DMS114 treated with DMSO at 0.1 percent for 48 hours (cell line): ENCODE measurements around the gene FBXL13.
"Not testable (repeated sequence)": the region's sequence is repeated elsewhere in the genome, so short reads cannot be mapped to it uniquely, and the experiment has no call there.

Source experiments
- DNase-seq: peaks from one replicate; lab custom pipeline; 2025; ENCODE audit not compliant: unreplicated experiment; lab: John Stamatoyannopoulos, UW

The FBXL13 gene

GRCh38 chr7:102902052-102902451 is 172.5 kb downstream of the FBXL13 start:
- DNase-seq: not testable (repeated sequence)

- DNase-seq: no peak
Observed at GRCh38 chr7:102898532-102898859, 176.1 kb downstream of the FBXL13 start.

DNA sequence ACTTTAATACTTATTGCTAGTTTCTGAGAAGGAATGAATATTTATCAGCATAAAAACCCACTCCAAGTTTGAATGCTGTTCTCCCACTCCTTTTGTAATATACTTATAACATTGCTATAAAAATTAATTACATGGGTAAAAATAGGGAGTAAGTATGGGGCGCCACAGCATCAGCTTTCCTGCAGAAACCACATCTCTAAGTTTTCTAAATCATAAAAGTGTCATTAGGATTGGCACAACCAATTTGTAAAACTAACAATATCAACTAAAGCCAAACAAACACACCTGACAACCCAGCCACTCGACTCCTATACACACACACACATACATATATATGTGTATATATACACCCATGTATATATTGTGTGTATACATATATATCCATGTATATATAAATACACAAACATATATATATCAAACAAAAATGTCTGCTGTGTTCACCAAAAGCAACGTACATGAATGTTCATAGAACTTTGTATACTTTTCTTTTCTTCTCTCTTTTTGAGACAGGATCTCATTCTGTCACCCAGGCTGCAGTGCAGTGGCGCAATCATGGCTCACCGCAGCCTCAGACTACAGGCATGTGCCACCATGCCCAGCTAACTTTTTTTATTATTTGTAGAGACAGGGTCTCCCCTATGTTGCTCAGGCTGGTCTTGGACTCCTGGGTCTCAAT is 176.6 kb downstream of the FBXL13 start:
- DNase-seq: no peak

GRCh38 chr7:102897211-102897631 is 177.4 kb downstream of the FBXL13 start:
- no peak for DNase-seq

- DNase-seq: no peak
Observed at GRCh38 chr7:102896585-102896984, 178.0 kb downstream of the FBXL13 start.

- DNase-seq: no peak
Observed at GRCh38 chr7:102895602-102896001, 179.0 kb downstream of the FBXL13 start.

GRCh38 chr7:102892631-102893278 is 181.8 kb downstream of the FBXL13 start:
- DNase-seq: no peak

- DNase-seq: no peak
Observed at GRCh38 chr7:102891693-102892261, 182.8 kb downstream of the FBXL13 start.

DNA sequence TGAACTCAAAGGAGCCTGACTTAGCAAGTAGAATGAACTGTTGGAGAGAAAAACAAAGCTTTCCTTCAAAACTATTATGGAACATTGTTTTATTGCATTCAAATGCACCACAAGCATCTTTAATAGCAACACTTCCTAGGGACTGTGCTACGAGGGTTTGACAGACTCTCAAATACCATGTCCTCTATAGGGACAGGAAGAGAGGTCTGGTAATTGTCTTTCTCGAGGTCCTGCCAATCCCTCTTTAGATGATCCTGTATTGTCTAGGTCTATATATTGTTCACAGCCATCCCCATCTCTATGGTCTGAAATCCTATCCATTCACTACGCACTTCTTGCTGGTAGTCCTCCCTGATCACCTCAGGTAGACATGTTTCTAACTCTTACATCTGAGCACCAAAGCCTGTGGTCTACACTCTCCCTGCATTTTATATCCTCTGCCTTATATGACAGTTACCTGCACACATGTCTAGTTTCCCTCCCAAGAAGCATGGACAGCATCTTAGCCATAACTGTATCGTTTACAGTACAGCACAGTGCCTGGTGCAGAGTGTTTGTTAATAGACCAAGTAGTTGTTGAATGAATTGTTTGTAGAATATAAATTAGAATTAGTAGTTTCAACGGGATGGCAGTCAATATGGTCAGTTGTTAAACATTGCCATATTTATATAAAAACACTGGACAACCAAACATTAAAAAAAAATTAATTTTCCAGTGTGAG is 183.5 kb downstream of the FBXL13 start:
- DNase-seq: no peak

DNA sequence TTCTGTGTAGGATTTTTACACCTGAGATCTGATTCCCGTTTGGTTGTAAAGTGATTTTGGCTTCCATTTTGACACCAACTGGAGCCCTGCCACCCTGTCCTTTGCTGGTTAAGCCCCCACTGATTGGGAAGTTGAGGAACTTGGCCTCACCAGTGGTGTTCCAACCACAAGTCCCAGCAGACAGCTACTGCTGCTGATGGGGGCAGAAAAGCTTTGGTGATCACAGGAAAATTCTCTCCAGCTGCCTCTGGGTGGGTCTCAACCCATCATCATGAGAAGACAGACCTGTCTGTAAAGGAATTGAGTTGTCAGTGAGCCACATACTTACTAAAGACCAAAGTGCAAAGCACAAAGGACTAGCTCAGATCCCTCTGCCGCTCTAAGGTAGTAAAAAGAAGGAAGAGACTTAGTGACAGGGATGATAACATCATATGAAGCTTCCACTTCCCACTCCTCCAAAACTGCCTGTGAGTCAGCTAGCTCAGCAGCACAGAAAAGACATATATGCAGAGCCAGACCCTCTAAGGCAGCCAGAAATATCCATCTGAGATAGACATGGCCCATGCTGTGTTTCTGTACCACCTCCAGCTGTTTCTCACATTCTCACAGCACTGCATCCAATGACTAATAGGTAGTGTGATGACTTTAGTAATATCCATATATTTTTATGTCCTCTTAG is 184.2 kb downstream of the FBXL13 start:
- no peak for DNase-seq

DNA sequence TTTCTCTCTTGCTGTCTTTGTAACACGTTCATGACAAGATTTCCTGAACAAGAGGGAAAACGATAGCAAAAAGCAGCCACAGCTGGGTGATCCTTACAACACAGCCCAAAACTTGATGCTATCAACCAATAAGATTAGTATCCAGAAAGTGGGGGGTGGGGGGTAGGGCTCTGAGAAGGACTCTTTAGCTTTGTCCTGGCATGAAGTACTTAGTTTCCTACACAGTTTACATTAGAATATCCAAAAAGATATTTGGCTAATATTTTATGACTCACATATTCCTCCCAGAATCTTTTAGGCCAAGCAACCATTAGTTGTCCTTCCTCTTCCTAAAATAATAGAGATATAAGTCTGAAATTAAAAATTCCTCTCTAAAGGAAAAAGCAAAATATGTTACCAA is 184.7 kb downstream of the FBXL13 start:
- no peak for DNase-seq

DNA sequence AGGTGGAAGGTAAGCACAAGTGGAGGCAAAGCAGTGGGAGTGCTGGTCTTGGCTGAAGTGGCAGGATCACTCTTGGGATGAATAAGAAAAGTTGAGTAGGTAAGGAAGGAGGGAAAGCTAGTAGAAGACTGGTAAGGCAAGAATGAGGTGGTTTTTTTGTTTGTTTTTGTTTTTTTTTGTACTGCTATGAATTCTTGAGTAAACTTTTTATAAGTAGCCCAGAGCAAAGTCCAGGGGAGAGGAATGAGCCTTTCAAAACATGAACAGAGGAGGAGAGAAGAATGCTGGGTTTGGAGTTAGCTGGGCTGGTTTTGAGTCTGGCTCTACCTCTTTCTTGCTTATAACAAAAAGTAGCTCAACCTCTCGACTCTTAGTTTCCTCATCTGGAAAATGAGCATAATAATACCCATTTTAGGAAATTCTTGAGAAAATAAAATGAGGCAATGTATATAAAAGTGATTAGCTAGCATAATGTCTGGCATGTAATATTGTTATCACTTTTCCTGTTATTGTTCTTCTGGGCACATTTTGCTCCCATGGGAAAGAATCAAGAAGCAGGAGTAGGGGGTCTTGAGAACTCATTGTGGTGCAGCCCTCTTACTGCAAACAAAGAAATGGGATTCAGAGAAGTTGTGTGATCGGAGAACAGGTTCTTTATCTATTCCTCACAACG is 185.9 kb downstream of the FBXL13 start:
- no peak for DNase-seq

- DNase-seq: no peak
Observed at GRCh38 chr7:102883098-102883860, 191.3 kb downstream of the FBXL13 start.

DNA sequence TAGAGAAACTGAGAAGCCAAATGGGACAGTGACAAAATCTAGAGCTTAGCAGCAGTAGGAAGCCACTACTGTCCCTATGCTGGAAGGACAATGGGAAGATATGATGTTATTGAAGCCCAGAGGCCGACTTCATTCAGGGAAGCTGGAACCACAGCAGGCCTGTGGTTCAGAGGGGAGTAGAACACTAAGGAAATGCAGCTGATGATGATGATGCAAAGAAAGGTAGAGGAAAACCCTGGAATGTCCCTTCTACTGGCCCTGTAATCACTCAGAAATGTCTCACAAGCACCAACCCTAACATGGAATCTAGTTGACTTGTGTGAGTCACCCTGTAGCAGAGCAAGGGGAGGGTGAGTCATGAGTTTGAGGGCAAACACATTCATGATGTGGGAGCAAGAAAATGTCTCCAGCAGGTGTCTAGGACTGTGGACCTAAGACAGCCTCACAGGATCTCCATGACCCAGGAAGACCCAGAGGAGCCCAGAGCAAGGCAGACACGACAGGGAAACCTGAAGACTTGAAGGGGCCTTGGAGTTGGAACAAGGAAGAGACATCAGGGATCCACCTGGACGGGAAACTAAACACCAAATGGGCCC is 198.8 kb downstream of the FBXL13 start:
- DNase-seq: no peak

DNA sequence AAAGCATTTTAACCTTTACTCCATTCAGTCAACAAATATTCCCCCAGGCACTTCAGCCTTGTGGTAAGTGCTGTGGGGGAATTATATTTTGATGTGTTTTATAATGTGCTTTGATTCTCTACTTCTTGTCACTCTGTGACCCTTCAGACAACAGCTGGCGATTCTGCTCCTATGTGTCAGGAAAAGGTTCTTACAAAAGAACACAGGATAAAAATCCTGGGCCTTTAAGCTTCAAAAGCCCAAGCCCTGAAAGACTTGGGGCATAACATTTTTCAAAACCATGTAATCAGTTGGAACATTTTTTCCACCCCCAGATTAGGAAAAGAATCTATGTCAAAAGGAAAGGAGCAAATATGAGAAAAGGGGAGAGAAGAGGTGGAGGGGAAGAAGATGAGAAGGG is 199.6 kb downstream of the FBXL13 start:
- no peak for DNase-seq

GRCh38 chr7:102874166-102874829 is 200.3 kb downstream of the FBXL13 start:
- DNase-seq: no peak

GRCh38 chr7:102873470-102874165 is 201.0 kb downstream of the FBXL13 start:
- no peak for DNase-seq

DNA sequence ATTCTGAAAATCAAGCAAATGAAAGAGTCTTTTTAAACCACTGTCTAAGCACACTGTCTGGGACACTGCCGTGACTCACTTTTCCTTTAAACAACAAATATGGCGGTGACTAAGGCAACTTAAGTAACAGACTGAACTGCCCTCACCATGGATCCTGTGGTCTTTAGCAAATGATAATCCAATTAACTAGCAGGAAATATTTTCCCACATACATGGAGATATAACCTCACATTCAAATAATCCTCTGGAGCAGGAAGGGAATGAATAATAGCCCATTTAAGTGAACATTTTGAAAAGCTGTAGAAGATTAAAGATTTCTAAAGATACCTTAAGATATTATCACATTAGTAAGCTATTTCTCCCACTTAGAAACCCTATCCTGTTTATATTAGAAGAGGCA is 202.1 kb downstream of the FBXL13 start:
- no peak for DNase-seq

GRCh38 chr7:102869195-102869594 is 205.4 kb downstream of the FBXL13 start:
- no peak for DNase-seq
